Esophagus squamous epithelium (tissue), 4 donors: ENCODE results near the gene LMTK2.

Source experiments
- POLR2A ChIP-seq, 4 donors: fragments of 450-650 bp; IDR thresholded peaks; one replicate each; pipeline ENCODE4 v1.6.1; 2017; ENCODE audit warnings: antibody characterized with exemption in 4 of 4, mild to moderate bottlenecking in 4 of 4, moderate library complexity in 3 of 4
- TF ChIP-seq, protein P1 (sequence below), 6 experiments: fragments of 450-650 bp in 4 of 6; fragments of 200-600 bp in 2 of 6; sonication (generic) in 2 of 6; IDR thresholded peaks; one replicate each; pipeline ENCODE4 v1.5.1; 2016 to 2019; ENCODE audit warnings: antibody characterized with exemption in 6 of 6, mild to moderate bottlenecking in 4 of 6, moderate library complexity in 4 of 6

DNA sequence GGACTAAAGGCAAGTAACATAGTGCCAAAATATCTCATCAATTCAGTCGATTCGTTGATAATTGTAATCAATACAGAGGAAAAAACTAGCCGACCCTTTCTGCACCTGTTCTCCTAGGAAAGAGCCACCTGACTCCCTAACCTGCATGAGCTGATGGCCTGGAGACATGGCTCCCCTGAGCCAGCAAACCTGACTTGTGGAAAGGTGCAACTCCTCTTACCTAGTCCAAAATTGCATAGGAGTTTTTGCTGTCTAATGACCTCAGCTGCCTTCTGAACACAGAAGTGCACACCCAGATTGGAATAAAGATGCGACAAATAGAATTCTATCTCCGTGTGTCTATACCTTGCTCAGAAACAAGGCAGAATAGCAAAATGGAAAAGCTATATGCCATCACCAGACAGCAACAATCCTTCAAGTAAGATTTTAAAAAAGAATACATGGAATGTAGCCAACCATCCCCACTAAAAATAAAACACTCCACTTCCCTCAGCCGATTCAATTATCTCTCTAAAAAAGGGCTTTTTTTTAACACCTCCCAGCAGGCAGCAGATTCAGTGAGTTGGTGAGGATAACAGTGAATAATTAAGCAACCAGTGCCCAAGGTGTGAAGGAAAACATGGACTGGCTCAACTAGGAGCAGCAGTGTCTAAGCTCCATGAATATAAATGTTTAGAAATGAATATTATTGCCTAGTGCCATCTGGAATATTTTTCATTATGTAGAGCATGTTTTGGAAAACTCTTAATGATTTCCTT lies 26.6 kb upstream of the LMTK2 start:
- TF ChIP-seq, protein P1, sequence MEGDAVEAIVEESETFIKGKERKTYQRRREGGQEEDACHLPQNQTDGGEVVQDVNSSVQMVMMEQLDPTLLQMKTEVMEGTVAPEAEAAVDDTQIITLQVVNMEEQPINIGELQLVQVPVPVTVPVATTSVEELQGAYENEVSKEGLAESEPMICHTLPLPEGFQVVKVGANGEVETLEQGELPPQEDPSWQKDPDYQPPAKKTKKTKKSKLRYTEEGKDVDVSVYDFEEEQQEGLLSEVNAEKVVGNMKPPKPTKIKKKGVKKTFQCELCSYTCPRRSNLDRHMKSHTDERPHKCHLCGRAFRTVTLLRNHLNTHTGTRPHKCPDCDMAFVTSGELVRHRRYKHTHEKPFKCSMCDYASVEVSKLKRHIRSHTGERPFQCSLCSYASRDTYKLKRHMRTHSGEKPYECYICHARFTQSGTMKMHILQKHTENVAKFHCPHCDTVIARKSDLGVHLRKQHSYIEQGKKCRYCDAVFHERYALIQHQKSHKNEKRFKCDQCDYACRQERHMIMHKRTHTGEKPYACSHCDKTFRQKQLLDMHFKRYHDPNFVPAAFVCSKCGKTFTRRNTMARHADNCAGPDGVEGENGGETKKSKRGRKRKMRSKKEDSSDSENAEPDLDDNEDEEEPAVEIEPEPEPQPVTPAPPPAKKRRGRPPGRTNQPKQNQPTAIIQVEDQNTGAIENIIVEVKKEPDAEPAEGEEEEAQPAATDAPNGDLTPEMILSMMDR (IDR thresholded peaks at IDR 0.05), result no peak
- TF ChIP-seq POLR2A (IDR thresholded peaks at IDR 0.05), result no peak
